GM21360 (cell line): ENCODE measurements around the gene ARHGEF33.

Source experiments
- ATAC-seq: cut with Tn5 transposase; IDR thresholded peaks from one replicate; pipeline ENCODE4 v1.9.1; 2021; ENCODE audit warnings: mild to moderate bottlenecking, moderate library complexity; ENCODE audit not compliant: unreplicated experiment

The ARHGEF33 gene

DNA sequence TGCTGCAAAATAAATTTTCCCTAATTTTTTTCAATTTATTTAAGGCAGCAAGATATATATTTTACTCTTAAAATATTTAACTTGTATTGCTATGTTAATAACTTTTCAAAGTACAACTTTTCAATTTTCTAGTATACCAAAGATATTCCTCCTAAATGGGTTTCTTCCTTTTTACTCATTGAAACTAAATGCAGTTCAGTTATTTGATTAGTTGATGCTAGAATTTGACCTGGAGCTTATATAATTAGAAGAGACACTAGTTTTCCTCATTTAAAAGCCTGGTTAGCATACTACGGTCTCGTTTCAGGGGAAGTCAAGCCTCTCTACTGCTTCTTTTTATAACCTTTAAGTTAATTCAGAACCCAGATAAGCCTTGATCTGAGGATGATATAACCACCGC is at the start of gene ARHGEF33:
ARHGEF33 (plus strand) TSS at position 301 of the 400 bp plus-strand sequence. CDS start 29,573 bp downstream, outside the sequence.
- no peak for ATAC-seq

DNA sequence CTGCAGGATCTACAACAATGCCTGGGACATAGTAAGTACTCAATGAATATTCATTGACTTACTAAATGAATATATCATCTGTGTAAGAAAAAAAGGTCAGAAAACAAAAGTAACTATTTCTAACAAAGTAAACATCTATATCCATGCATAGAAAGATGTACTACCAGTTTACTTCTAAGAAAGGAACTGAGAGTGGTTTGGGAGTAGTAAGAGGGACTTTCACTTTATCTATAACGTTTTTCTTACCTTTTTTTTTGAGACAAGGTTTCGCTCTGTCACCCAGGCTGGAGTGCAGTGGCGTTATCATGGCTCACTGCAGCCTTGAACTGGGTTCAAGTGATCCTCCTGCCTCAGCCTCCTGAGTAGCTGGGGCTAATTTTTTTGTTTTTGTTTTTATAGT is 39.6 kb upstream of the ARHGEF33 start:
- ATAC-seq = peak; percentile 91

DNA sequence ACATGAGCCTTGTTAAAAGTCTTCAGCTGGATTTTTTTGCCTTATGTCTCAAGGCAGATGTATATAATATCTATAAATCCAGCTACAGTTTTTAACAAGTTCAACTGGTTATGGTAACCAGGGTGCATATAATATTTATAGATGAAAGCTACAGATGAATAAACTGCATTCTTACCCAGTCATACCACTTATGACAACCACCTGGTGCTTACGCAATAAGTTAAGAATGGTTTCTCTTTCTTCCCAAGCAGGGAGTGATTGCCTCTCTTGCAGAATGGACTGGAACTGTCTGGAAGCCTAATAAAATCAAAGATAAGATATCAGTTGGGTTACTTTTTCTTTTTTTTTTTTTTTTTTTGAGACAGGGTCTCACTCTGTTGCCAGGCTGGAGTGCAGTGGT is 33.5 kb upstream of the ARHGEF33 start:
- no peak for ATAC-seq

DNA sequence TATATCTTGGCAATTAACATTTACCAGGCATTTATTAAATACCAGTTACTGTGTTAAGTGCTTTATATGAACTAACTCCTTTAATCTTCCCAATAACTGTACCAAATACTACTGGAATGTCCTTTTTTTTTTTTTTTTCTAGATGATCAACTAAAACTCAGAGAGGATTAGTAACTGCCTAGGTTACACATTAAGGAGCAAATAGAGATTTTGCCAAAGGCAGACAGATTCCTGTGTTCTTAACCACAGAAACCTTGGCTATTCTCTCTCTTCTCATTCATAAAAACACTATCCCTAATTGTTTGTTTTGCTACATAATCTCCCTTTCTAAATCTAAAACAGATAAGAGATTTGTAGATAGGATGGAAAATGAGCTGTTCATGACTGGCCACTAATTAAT is 27.2 kb upstream of the ARHGEF33 start:
- no peak for ATAC-seq

DNA sequence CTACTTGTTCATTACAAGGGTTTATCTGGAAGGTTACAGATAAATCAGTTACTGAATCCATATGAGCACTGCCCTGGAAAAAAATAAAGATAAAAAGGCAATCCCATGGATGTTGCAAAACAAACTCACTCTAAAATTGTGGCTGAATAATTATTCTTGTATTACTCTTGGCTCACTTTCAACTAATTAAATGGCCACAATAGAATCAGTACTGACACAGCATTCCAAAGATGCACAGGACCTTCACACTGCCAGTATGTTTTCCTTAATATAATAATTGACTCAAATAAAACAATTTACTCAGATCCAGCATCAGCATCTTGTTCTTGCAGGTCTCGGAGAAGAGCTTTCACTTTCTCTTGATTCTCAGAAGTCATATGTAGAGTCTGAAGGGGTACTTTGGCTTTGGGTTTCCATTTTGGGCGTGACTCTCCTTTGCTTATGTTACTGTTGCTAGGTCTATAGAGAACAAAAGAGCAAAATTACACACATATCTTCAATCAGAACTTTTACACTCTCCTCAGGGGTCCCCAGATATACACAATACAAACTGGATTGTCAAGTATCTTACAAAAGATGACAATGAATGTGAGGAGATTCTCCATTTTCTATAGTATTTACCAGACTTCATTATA is 26.5 kb upstream of the ARHGEF33 start:
- ATAC-seq = no peak

DNA sequence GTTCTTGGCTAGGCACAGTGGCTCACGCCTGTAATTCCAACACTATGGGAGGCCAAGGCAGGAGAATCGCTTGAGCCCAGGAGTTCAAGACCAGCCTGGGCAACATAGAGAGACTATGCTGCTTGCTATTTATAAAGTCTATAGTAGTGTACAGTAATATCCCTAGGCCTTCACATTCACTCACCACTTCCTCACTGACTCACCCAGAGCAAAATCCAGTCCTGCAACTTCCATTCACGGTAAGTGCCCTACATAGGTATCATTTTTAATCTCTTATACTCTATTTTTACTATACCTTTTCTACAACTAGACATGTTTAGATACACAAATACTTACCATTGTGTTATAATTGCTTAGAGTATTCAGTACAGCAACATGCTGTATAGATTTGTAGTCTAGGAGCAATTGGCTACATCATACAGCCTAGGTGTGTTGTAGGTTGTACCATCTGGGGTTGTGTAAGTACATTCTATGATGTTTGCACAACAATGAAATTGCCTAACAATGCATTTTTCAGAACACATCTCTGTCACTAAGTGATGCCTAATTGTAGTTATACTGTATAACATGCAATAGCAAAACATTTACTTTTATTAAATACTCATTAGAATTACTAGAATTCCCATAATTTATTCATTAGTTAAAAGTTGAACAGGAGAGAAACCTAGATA is 22.8 kb upstream of the ARHGEF33 start:
- ATAC-seq = no peak

DNA sequence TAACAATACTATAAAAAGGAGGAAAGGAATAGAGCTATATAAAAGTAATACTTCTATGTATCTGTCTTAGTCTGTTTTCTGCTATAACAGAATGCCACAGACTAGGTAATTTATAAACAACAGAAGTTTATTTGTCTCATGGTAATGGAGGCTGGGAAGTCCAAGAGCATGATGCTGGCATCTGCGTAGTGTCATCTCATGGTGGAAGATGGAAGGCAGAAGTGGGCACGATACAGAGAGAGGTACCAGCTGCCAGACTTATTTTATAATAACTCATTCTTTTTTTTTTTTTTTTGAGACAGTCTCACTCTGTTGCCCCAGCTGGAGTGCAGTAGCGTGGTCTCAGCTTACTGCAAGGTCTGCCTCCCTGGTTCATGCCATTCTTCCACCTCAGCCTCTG is 18.2 kb upstream of the ARHGEF33 start:
- no peak for ATAC-seq

DNA sequence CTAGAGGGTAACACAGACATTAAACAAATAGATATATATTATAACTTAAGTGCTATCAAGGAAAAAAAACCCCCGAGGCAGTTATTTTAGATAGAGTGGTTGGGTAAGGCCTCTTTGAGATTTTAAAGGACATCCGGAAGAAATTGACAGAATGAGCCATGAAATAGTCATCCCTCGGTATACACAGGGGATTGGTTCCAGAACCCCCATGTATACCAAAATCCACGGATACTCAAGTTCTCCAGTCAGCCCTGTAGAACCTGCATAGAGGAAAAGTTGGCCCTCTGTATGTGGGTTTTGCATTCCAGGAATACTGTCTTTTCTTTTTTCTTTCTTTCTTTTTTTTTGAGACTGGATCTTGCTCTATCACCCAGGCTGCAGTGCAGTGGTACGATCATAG is 15.9 kb upstream of the ARHGEF33 start:
- no peak for ATAC-seq

DNA sequence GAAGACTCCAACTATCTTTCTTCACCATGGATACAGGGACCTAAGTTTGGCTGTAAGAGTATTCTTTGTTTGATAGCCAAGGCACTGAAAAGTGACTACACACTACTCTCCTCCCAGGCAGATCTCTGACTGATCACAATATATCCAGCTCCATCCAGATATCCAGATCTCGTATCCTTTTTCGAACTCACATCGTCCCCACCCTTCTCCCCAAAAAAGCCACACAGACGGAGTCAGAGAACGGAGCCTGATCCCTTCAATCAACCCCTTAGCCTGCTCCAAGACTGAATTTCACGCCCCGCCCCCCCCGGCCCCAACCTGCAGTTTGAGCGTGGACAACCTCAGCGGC is 14.5 kb upstream of the ARHGEF33 start:
- no peak for ATAC-seq

DNA sequence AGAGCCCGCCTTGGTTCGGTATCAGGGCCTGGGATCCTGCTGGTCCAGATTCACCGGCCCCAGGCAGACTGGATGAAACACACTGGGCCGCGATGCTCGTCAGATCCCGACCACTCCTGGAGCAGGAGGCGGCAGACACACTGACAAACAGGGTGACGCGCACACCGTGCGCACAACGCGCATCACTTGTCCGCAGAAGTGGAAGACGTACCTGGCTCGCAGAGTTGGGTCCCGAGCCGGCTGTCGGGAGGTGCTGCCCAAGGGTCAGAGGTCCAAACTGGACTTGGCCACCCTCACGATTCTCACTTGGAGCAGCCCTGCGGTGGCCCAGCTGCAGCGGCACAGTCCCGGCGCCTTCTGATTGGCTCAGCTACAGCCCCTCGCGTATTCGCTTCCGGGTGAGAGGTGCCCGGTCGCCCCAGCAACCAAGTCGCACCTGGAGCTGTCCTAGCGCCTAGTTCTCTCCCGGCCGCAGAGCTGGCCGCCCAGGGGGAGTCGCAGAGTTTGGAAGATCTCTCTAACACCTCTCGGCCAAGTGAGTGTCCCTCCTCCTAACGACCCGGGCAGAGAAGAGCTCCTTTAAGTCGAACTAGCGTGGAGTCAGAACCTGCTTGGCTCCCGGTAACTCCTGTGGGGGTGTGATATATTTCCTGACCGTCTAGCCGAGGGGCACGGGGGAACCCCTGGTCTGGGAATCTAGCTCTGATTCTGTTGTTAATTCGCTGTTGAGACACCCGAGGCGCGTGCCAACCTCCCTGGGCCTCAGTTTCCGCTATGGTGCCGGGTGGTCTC is 13.9 kb upstream of the ARHGEF33 start, which contains the start of the genes DHX57 and MORN2:
DHX57 (minus strand) TSS at position 359 of the 792 bp plus-strand sequence. CDS start 7,529 bp downstream, outside the sequence.
MORN2 (plus strand) TSS at position 401 of the 792 bp plus-strand sequence.
- ATAC-seq = peak; percentile 99

DNA sequence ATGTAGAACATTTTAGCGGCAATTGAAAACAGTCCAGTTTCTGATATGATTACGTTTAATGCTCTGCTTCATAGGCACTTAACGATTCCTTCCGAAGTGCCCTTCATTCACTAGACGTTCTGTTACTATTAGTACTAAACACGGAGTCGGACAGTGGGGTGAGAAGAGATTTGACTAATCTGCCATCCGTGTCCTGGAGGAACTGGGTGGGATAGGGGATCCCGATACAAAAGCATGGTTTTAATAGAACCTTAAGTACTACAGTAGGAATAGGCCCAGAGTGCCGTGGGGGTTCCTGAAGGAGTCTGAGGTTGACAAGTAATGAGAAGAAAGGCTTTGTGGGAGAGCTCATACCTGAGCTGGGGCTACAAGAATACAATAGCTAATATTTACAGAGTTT is 13.3 kb upstream of the ARHGEF33 start:
- ATAC-seq = no peak

DNA sequence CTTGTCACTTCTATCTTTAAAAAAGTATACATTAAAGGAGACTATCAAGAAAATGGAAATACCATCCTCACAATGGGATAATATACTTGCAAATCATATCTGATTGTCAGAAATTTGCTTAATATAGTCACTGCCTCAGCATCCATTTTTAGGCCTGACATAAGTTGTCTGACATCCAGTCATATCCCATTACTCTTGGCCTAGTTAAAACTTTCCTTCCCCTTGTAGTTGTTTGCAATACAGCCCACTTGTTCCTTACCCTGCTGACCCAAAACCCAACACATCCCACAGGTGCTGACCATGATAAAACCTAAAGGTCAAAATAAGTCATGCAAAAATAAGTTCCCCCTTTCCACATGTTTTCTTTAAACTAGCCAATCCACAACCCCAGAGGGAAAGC is 3.6 kb upstream of the ARHGEF33 start:
- no peak for ATAC-seq

DNA sequence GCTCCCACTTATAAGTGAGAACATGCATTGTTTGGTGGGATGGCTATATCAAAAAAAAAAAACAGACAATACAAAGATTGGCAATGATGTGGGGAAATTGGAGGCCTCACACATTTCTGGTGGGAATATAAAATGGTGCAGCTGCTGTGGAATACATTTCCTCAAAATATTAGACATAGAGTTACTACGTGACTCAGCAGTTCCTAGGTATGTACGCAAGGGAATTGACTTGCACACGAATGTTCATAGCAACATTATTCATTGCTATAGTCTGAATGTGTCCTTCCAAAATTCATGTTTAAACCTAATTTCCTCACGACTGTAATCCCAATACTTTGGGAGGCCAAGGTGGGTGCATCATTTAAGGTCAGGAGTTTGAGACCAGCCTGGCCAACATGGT is 2.3 kb upstream of the ARHGEF33 start:
- ATAC-seq = no peak

DNA sequence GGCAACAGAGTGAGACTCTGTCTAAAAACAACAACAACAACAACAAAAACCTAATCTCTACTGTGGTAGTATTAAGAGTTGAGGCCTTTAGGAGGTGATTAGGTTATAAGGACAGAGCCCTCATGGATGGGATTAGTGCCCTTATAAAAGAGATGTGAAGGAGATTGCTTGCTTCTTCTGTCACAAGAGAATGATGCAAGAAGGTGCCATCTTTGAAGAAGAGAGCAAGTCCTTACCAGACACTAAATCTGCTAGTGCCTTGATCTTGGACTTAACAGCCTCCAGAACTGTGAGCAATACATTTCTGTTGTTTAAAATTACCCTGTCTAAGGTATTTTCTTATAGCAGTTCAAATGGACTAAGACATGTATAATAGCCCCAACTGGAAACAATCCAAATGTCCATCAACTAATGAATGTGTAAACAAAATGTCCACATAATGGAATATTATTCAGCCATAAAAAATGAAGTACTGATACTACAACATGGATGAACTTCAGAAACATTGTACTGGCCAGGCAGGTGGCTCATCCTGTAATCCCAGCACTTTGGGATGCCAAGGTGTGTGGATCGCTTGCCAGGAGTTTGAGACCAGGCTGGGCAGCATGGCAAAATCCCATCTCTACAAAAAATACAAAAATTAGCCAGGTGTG is 1.6 kb upstream of the ARHGEF33 start:
- ATAC-seq = no peak

DNA sequence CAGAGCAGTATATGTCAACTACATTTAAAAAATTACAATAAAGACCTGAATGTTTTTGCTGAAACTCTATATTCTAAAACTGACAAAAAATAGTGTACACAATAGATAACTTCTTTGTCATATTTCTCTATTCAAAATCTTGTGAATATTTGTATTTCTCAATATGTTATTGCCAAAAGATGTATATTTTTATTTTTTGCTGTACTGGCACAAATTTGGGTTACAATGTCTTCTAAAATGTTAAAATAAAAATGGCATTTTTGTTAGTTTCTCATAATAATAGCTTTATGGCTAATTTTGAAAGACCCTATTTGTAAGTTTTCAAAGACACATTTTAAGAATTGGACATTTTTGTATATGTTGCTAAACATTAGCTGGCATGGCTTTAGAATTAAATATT is 630 bp upstream of the ARHGEF33 start:
- no peak for ATAC-seq

DNA sequence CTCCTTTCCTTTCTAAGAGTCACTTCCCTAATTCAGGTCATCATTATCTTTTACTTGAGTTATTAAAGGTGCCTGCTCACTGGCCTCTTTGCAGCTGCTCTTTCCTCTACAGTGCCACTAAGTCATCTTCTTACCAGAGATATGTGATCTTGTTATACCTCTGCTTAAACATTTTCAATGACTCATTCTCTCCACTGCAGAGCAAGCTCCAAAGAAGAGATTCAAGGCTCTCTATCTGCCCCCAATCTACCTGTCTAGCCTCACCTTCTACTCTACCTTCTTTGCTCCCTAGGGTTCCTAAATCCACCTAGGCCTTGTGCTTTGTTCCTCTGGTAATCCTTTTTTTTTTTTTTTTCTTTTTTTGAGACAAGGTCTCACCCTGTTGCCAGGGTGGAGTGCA is 3.1 kb downstream of the ARHGEF33 start:
- ATAC-seq = no peak

DNA sequence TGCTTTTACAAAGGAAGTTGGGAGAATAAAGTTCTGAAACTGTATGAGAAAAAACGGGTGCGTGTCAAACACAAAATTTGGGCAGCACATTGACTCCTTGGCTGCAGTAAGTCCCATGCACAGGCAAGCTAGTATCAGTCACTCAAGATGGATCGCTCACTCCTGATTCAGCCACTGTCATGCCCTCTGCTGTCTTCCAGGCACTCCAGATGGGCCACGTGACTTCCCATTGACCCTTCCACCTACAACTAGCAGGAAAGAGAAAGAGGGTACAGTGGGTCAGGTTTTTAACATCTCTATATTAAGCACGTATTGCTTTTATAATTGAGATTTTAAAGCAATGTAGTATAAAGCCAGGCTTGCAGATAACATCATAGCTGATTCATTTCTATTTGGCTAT is 8.6 kb downstream of the ARHGEF33 start:
- no peak for ATAC-seq

DNA sequence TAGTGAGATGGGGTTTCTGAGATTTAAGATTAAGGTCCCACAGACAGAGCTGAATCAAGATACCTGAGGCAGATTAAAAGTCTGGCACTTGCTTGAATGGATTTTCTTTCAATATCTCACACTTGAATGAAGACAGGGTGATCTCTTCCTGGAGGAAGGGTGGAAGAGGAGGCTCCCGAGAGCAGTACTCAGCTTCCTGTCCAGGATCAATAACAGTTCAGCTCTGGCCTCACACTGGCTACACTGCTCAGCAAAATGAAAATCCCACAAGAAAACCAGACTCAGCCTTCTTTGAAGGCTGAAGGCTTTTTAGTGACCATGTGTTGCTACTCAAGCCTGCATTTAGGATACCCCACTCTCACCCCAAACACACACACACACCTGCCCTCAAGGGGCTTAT is 11.1 kb downstream of the ARHGEF33 start:
- no peak for ATAC-seq

DNA sequence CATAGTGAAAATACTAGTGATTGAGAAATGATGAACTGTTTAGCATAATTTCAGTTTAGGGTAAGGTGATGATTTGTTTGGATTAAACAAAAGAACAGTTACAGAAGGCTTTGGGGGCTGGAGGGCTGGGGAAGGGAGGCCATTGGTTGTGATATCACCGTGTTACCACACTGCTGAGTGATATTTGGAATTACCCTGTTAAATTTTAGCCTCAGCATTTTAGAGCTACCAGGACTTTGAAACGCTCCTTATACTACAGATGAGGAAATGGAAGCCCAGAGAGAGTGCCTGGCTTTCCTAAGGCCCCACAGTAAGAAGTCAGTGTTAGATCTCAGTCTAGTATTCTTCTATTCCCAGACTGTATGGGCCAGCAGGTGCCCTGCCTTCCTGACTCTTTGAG is 15.6 kb downstream of the ARHGEF33 start:
- ATAC-seq = no peak

DNA sequence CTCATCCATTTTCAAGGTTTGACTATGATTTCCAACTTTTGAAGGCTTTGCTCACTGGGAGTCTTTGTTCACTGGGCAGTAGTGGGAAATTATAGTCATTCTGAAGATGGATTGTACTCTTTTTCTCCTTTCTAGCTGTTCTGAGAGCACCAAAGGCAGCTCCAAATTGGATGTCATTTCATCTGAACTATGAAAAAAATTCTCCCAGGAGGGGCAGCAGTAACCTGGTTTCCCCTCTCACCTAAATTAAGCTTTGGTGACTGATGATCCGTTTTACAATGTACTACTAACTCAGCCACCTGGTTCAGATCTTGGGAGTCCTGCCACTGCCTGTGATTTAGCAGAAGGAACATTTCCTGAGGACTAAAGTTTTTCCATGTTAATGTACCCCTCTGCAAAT is 17.6 kb downstream of the ARHGEF33 start:
- no peak for ATAC-seq
